Measurements from ENCODE around the gene ITPKB. TPM values are rescaled to one million over a fixed set of nuclear protein-coding genes. Genes with fewer than 3 reads are reported as not detected.
"Not testable (repeated sequence)": the region's sequence is repeated elsewhere in the genome, so short reads cannot be mapped to it uniquely, and the experiment has no call there.

The ITPKB gene
- polyA plus RNA-seq, 1 donor from 2014 or later = 20.4 TPM

DNA sequence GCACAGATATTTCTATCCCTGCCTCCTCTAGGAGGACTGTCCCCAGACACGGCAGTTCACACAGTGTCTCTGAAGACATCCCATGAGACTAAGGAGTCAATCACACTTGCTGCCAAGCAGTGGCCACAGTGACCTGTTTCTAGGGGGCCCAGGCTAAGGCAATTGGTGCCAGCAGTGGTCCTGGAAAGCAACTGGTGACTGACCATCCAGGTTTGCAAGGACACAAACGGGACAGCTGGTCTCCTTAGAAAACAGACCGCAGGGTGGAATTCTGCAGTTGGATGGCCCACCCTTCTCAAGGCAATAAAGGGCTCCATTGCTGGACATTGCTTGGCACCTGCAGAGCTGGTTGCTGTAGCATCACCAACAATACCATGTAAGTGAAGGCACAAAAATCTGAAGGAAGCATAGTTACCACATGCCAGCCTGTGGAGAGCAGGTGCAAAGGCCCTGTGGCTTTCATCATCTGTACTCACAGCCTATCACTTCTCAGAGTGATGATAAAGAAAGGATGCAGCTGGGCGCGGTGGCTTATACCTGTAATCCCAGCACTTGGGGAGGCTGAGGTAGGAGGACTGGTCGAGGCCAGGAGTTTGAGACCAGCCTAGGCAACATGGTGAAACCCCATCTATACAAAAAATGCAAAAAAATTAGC lies 109.1 kb downstream of the ITPKB start:
- peaks cover 3% of the 10 kb centered on the region for H3K36me3 Mint-ChIP-seq
- H3K4me1 Mint-ChIP-seq = peaks cover 29 to 53% (median 40%) of the 10 kb centered on the region in 3 donors
- peaks cover 0 to 4% (median 3%) of the 10 kb centered on the region in 3 donors for H3K9me3 Mint-ChIP-seq
- no peaks in the 10 kb centered on the region for H3K27me3 Mint-ChIP-seq
- H3K4me3 Mint-ChIP-seq = no peak overlapping the region
- peak overlapping the region in 1 of 3 donors; percentile 80 for H3K27ac Mint-ChIP-seq

- H3K4me3 Mint-ChIP-seq = no peak overlapping the region
- no peak overlapping the region for H3K27ac Mint-ChIP-seq
- peaks cover 28 to 50% (median 39%) of the 10 kb centered on the region in 3 donors for H3K4me1 Mint-ChIP-seq
- H3K27me3 Mint-ChIP-seq = no peaks in the 10 kb centered on the region
- peaks cover 0 to 4% (median 3%) of the 10 kb centered on the region in 3 donors for H3K9me3 Mint-ChIP-seq
- peaks cover 2% of the 10 kb centered on the region for H3K36me3 Mint-ChIP-seq
Observed at GRCh38 chr1:226629210-226629895, 109.7 kb downstream of the ITPKB start.

DNA sequence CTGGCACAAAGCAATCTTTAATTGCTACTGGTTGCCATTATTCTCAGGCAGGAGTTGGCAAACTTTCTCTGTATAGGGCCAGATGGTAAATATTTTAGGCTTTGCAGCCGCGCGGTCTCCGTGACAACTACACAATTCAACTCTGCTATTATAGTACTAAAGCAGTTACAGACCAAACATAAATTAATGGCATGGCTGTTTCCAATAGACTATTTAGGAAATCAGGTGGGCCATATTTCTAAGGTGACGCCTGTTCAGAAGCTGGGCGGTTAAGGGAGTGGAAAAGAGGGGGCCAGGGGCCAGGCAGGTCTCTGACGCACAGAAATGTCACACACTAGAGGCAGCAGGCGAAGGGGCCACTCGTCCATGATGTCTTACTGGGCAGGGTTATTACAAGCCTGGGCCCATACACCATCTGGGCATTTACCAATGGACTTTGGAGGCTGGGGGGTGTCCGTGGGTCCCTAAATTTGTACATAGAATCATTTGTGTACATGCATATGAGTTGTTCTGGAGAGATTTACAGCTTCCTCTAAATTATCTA lies 110.4 kb downstream of the ITPKB start:
- Mint-ChIP-seq H3K27ac (peak overlapping the region in 1 of 3 donors; percentile 68), H3K27me3 (no peaks in the 10 kb centered on the region), H3K9me3 (peaks cover 0 to 4% (median 3%) of the 10 kb centered on the region in 3 donors), H3K4me3 (no peak overlapping the region), H3K4me1 (peaks cover 26 to 47% (median 34%) of the 10 kb centered on the region in 3 donors), H3K36me3 (peaks cover 2% of the 10 kb centered on the region)

DNA sequence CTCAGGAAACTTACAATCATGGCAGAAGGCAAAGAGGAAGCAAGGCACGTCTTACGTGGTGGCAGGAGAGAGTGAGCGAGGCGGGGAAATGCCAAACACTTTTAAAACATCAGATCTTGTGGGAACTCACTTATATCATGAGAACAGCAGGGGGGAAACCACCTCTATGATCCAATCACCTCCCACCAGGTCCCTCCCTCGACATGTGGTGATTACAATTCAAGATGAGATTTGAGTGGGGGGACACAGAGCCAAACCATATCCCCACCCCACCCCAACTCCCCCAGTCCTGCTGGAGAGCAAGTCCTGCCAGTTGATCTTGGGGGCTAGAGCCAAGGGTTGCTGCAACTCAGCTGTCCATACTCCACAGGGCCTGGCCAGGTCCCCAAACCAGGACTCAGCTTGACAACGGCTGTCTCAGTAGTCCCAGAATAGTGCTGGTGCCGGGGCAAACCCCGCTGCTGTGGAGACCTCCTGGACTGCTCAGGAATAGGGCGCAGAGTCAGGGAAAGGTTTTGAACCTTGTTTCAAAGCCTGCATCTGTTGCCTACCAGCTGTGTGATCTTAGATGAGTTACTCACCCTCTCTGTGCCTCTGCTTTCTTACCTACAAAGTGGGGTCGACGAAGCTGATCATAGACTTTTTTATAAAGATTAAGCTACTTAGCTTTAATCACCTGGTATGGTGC lies 111.0 kb downstream of the ITPKB start:
- H3K4me1 Mint-ChIP-seq = peaks cover 21 to 41% (median 28%) of the 10 kb centered on the region in 3 donors
- H3K27me3 Mint-ChIP-seq = no peaks in the 10 kb centered on the region
- H3K36me3 Mint-ChIP-seq = peaks cover 2% of the 10 kb centered on the region
- peak overlapping the region in 1 of 3 donors; percentile 68 for H3K27ac Mint-ChIP-seq
- peaks cover 0 to 4% (median 3%) of the 10 kb centered on the region in 3 donors for H3K9me3 Mint-ChIP-seq
- H3K4me3 Mint-ChIP-seq = peak overlapping the region in 2 of 4 donors; percentile 3 to 18

DNA sequence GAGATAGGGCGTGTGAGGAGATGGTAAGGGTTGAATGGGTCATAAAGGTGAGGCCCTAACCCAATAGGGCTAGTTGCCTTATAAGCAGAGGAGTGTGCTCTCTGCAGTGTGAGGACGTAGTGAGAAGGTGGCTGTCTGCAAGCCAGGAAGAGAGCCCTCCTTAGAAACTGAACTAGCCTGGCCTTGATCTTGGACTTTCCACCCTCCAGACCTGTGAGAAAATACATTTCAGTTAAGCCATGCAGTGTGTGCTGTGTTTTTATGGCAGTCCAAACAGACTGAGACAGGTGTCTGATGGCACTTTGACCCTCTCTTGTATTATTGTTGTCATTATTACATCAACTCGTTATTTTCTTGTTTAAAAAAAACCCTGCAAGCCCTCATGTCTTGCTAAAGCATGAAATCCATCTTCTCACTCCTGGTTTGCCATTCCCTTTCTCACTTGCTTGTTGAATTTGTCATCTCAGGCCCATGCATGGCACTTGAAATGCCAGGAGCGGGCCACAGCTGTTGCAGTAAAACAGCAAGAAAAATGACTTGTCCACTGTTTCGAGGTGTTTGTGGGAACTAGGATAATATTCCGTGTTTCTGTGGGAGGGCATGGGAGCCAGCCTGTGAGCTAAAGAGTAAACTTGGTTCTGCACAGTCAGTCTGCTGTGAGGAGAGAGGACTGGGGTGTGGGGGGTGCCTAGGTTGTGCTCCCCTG lies 111.9 kb downstream of the ITPKB start:
- Mint-ChIP-seq H3K4me3 (no peak overlapping the region), H3K36me3 (peaks cover 2% of the 10 kb centered on the region), H3K9me3 (peaks cover 0 to 4% (median 3%) of the 10 kb centered on the region in 3 donors), H3K4me1 (peaks cover 14 to 32% (median 20%) of the 10 kb centered on the region in 3 donors), H3K27me3 (peaks cover 1% of the 10 kb centered on the region), H3K27ac (peak overlapping the region in 2 of 3 donors; percentile 76 to 84)

DNA sequence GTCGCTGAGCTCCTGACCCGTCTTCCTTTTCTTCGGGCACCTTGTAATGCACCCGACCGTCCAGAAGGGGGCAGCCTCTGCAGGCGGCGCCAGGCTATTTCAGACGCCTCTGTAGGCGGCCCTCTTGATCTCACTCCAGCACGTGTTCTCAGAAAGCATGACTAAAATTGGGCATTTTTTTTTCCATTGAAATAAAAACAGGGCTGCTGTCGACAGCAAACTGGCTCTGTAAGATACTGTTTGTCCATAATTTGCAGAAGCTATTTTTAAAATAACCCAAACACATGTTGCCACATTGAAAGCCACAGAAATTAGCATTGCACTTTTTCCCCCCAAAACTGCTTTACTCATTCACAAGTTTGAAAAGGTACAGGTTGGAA lies 112.5 kb downstream of the ITPKB start:
- Mint-ChIP-seq H3K4me1 (peaks cover 12 to 27% (median 14%) of the 10 kb centered on the region in 3 donors), H3K27ac (peak overlapping the region in 1 of 3 donors; percentile 84)

GRCh38 chr1:226625832-226626576 lies 113.1 kb downstream of the ITPKB start:
- H3K36me3 Mint-ChIP-seq = peaks cover 2% of the 10 kb centered on the region
- peak overlapping the region in 1 of 3 donors; percentile 84 for H3K27ac Mint-ChIP-seq
- H3K27me3 Mint-ChIP-seq = peaks cover 1% of the 10 kb centered on the region
- H3K9me3 Mint-ChIP-seq = peaks cover 0 to 7% (median 3%) of the 10 kb centered on the region in 3 donors
- peak overlapping the region in 3 of 4 donors; percentile 57 to 84 (median 84) for H3K4me3 Mint-ChIP-seq
- H3K4me1 Mint-ChIP-seq = peaks cover 12 to 21% (median 13%) of the 10 kb centered on the region in 3 donors

More for the DNA sequence above, 112.5 kb downstream of the ITPKB start:
- peaks cover 1% of the 10 kb centered on the region for H3K27me3 Mint-ChIP-seq
- peak overlapping the region in 3 of 4 donors; percentile 57 to 84 (median 84) for H3K4me3 Mint-ChIP-seq
- peaks cover 0 to 7% (median 3%) of the 10 kb centered on the region in 3 donors for H3K9me3 Mint-ChIP-seq
- peaks cover 2% of the 10 kb centered on the region for H3K36me3 Mint-ChIP-seq

DNA sequence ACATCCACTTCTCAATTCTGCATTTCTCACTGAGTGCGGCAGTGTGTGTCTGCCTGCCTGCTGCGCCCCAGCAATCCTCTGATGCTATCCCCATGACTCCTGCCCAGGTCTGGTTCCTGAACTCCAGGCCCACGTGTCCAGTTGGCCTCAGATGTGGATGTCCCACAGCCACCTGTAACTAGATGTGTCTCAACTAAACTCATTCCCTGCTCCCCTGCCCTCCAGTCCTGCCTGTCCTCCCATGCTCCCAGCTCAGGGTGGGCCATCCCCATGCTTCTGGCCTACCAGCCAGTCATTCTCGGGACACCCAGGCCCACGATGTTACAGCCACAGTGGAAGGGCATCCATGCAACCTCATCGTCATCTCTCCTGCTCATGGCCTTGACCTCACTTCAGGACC lies 113.8 kb downstream of the ITPKB start:
- Mint-ChIP-seq H3K27ac (peak overlapping the region in 1 of 3 donors; percentile 59), H3K27me3 (peaks cover 1% of the 10 kb centered on the region)

DNA sequence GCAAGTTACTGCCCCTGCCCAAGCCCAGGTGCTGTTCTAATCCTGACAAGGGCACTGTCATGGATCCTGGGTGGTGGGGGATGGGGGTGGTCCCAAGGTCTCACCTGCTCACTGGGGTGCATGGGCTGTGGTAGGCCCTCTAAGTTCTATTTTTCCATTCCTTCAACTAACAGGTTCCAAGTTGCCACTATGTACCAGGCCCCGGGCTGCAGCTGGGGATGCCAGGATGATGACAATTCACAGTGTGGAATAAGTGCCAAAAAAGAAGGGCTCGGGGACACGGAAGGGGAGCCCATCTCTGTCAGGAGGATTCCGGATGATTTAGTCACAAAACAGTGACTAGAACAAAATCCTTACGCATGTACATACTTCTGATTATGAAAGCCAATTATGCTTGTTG lies 114.6 kb downstream of the ITPKB start:
- H3K4me1 Mint-ChIP-seq = peaks cover 11 to 16% (median 13%) of the 10 kb centered on the region in 3 donors
- no peak overlapping the region for H3K27ac Mint-ChIP-seq
- H3K36me3 Mint-ChIP-seq = peaks cover 2% of the 10 kb centered on the region

More for the DNA sequence above, 113.8 kb downstream of the ITPKB start:
- H3K4me3 Mint-ChIP-seq = no peak overlapping the region
- H3K36me3 Mint-ChIP-seq = peaks cover 2% of the 10 kb centered on the region
- peaks cover 0 to 7% (median 3%) of the 10 kb centered on the region in 3 donors for H3K9me3 Mint-ChIP-seq
- peaks cover 11 to 19% (median 13%) of the 10 kb centered on the region in 3 donors for H3K4me1 Mint-ChIP-seq

DNA sequence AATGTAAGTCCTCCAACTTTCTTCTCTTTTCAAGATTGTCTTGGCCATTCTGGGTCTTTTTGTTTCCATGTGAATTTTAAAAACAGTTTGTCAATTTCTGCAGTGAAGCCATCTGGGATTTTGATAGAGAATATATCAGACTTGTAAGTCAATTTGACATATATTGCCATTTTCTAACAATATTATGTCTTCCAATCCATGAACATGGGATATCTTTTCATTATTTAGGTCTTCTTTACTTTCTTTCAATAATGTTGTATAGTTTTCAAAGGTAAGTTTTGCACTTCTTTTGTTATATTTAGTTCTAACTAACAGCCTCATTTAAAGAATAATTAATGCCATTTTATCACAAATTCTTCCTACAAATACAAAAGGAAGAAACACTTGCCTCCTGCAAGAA lies 117.1 kb downstream of the ITPKB start:
- peaks cover 7 to 10% (median 8%) of the 10 kb centered on the region in 3 donors for H3K4me1 Mint-ChIP-seq
- peaks cover 0 to 6% (median 0%) of the 10 kb centered on the region in 3 donors for H3K9me3 Mint-ChIP-seq
- no peak overlapping the region for H3K4me3 Mint-ChIP-seq
- peaks cover 3% of the 10 kb centered on the region for H3K27me3 Mint-ChIP-seq
- no peaks in the 10 kb centered on the region for H3K36me3 Mint-ChIP-seq
- H3K27ac Mint-ChIP-seq = no peak overlapping the region

More for the DNA sequence above, 114.6 kb downstream of the ITPKB start:
- peaks cover 0 to 8% (median 3%) of the 10 kb centered on the region in 3 donors for H3K9me3 Mint-ChIP-seq
- H3K4me3 Mint-ChIP-seq = no peak overlapping the region
- peaks cover 1% of the 10 kb centered on the region for H3K27me3 Mint-ChIP-seq

- H3K36me3 Mint-ChIP-seq = no peaks in the 10 kb centered on the region
- H3K9me3 Mint-ChIP-seq = peaks cover 0 to 6% (median 0%) of the 10 kb centered on the region in 3 donors
- peaks cover 3% of the 10 kb centered on the region for H3K27me3 Mint-ChIP-seq
- no peaks in the 10 kb centered on the region for H3K4me1 Mint-ChIP-seq
- no peak overlapping the region for H3K27ac Mint-ChIP-seq
- no peak overlapping the region for H3K4me3 Mint-ChIP-seq
Observed at GRCh38 chr1:226619031-226619430, 120.1 kb downstream of the ITPKB start.

GRCh38 chr1:226618380-226618779 lies 120.7 kb downstream of the ITPKB start:
- Mint-ChIP-seq H3K36me3 (no peaks in the 10 kb centered on the region), H3K27me3 (peaks cover 3% of the 10 kb centered on the region), H3K4me1 (no peaks in the 10 kb centered on the region), H3K4me3 (no peak overlapping the region), H3K27ac (no peak overlapping the region), H3K9me3 (peaks cover 0 to 6% (median 0%) of the 10 kb centered on the region in 3 donors)

DNA sequence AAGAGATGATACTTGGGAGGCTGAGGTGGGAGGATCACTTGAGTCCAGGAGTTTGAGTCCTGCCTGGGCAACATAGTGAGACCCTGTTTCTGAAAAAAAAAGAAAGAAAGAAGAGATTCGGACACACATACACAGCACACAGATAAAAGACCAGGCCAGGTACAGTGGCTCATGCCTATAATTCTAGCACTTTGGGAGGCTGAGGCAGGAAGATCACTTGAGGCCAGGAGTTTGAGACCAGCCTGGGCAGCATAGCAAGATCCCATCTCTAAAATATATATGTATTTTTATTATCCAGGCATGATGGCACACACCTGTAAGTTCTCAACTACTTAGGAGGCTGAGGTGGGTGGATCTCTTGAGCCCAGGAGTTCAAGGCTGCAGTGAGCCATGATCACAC lies 121.4 kb downstream of the ITPKB start:
- not testable (repeated sequence) for H3K27me3 Mint-ChIP-seq, H3K4me3 Mint-ChIP-seq, H3K36me3 Mint-ChIP-seq, H3K9me3 Mint-ChIP-seq, H3K4me1 Mint-ChIP-seq, H3K27ac Mint-ChIP-seq

Measured in IgD-negative memory B cell (primary cell).